CD8-positive, alpha-beta memory T cell (primary cell): ENCODE results near the gene SAMSN1. TPM values are rescaled to one million over a fixed set of nuclear protein-coding genes. Genes with fewer than 3 reads are reported as not detected.
"Not testable (repeated sequence)": the region's sequence is repeated elsewhere in the genome, so short reads cannot be mapped to it uniquely, and the experiment has no call there.

Experiments used
- CTCF ChIA-PET: fragments of 350-600 bp; sonication (Branson Sonifier 250); formaldehyde crosslinking; loops from one replicate; lab custom pipeline; 2021; ENCODE audit warnings: antibody characterized with exemption; lab: Charles Lee
- POLR2A ChIA-PET: fragments of 350-600 bp; sonication (Branson Sonifier 250); formaldehyde crosslinking; loops from one replicate; lab custom pipeline; 2021; ENCODE audit warnings: antibody characterized with exemption; lab: Charles Lee
- DNase-seq, 5 donors: peaks; one replicate each; pipeline versions ENCODE4 v3.0.0 to v3.0.0-alpha.2; 2020 to 2022; ENCODE audit warnings: mixed read lengths in 1 of 5
- H3K27ac ChIP-seq: one replicate; pipeline ENCODE4 v1.7.0; 2013; ENCODE audit warnings: low read depth, mild to moderate bottlenecking, low read length, moderate library complexity
- H3K27me3 ChIP-seq: 2 replicates; pipeline ENCODE4 v1.7.0; 2013; ENCODE audit warnings: low read length, mild to moderate bottlenecking; ENCODE audit not compliant: insufficient read depth, poor library complexity, severe bottlenecking
- H3K36me3 ChIP-seq: 2 replicates; pipeline ENCODE4 v1.7.0; 2013; ENCODE audit warnings: mild to moderate bottlenecking, low read length, moderate library complexity; ENCODE audit not compliant: insufficient read depth
- H3K4me1 ChIP-seq: 2 replicates; pipeline ENCODE4 v1.7.0; 2013; ENCODE audit warnings: mild to moderate bottlenecking, low read length, moderate library complexity; ENCODE audit not compliant: insufficient read depth
- H3K4me3 ChIP-seq: 2 replicates; pipeline ENCODE4 v1.7.0; 2013; ENCODE audit warnings: mild to moderate bottlenecking, low read length
- H3K9me3 ChIP-seq: 2 replicates; pipeline ENCODE4 v1.7.0; 2013; ENCODE audit warnings: mild to moderate bottlenecking, low read length
- H3K27ac Mint-ChIP-seq, 8 donors: one replicate each; pipeline ENCODE4 v1.8.0; 2020 to 2021; ENCODE audit warnings: mixed read lengths in 8 of 8, mild to moderate bottlenecking in 6 of 8, inconsistent platforms in 3 of 8, moderate library complexity in 3 of 8
- H3K27me3 Mint-ChIP-seq, 2 donors: one replicate each; pipeline ENCODE4 v1.8.0; 2020 to 2021; ENCODE audit warnings: mixed read lengths in 2 of 2, mild to moderate bottlenecking in 1 of 2, moderate library complexity in 1 of 2
- H3K36me3 Mint-ChIP-seq, 3 donors: one replicate each; pipeline ENCODE4 v1.8.0; 2020 to 2021; ENCODE audit warnings: mixed read lengths in 3 of 3, inconsistent platforms in 1 of 3, mild to moderate bottlenecking in 1 of 3
- H3K4me1 Mint-ChIP-seq, 3 donors: one replicate each; pipeline ENCODE4 v1.8.0; 2020 to 2021; ENCODE audit warnings: mixed read lengths in 3 of 3, inconsistent platforms in 1 of 3, mild to moderate bottlenecking in 1 of 3
- H3K4me3 Mint-ChIP-seq, 7 donors: one replicate each; pipeline ENCODE4 v1.8.0; 2020 to 2021; ENCODE audit warnings: mixed read lengths in 7 of 7, mild to moderate bottlenecking in 6 of 7, moderate library complexity in 4 of 7, inconsistent platforms in 2 of 7
- H3K9me3 Mint-ChIP-seq, 5 donors: one replicate each; pipeline ENCODE4 v1.8.0; 2020 to 2022; ENCODE audit warnings: mixed read lengths in 5 of 5, mild to moderate bottlenecking in 3 of 5, moderate library complexity in 2 of 5, inconsistent platforms in 1 of 5
- polyA plus RNA-seq: library from polyadenylated mRNA; unstranded; fragments of 300-500 nt; fragmentation: Illumina TruSeq; gene quantifications from one replicate; pipeline ENCODE4 v1.2.3, GENCODE V29; 2021
- total RNA-seq, 2 experiments: library from RNA; stranded (reverse); gene quantifications; one replicate each; pipeline ENCODE4 v1.2.3, GENCODE V29; 2021

SAMSN1 gene
- total and polyA plus RNA-seq, 3 experiments from 2014 or later: 34.1 to 83.2 (median 82.6) TPM

- CTCF ChIA-PET: interaction anchor here (1.3 kb wide), 1 partner anchor 13 kb away, joined by 3 read pairs; no protein-coding TSS in a partner anchor
- Mint-ChIP-seq H3K27me3 (no peaks in the 10 kb centered on the region), H3K27ac (peak overlapping the region in 4 of 8 donors; percentile 10 to 62 (median 36)), H3K4me1 (peaks cover 18 to 40% (median 35%) of the 10 kb centered on the region in 3 donors), H3K9me3 (no peaks in the 10 kb centered on the region), H3K36me3 (peaks cover 25 to 90% (median 51%) of the 10 kb centered on the region in 3 donors), H3K4me3 (no peak overlapping the region)
- H3K4me3 ChIP-seq: no peak overlapping the region
- H3K9me3 ChIP-seq: no peaks in the 10 kb centered on the region
- peaks cover 13% of the 10 kb centered on the region for H3K36me3 ChIP-seq
- no peaks in the 10 kb centered on the region for H3K27me3 ChIP-seq
- POLR2A ChIA-PET: no interaction called here
- H3K27ac ChIP-seq: no peak overlapping the region
- no peak for DNase-seq
- no peaks in the 10 kb centered on the region for H3K4me1 ChIP-seq
Measured at GRCh38 chr21:14513804-14514203, 32.3 kb downstream of the SAMSN1 start.

DNA sequence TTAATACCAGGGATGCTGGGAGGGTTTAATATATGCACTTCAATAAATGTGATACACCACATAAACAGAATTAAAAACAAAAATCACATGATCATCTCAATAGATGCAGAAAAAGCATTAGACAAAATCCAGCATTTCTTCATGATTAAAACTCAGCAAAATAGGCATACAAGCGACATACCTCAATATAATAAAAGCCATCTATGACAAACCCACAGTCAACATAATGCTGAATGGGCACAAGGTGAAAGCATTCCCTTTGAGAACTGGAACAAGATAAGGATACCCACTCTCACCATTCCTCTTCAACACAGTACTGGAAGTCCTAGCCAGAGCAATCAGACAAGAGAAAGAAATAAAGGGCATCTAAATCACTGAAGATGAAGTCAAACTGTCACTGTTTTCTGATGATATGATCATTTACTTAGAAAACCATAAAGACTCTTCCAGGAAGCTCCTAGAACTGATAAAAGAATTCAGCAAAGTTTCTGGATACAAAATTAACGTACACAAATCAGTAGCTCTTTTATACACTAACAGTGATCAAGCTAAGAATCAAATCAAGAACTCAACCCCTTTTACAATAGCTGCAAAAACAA lies 39.2 kb downstream of the SAMSN1 start:
- H3K9me3 Mint-ChIP-seq, H3K4me3 Mint-ChIP-seq, POLR2A ChIA-PET, H3K4me1 ChIP-seq, DNase-seq, H3K27me3 Mint-ChIP-seq, H3K9me3 ChIP-seq, H3K27ac ChIP-seq, H3K27me3 ChIP-seq, H3K4me3 ChIP-seq: not testable (repeated sequence)
- Mint-ChIP-seq H3K36me3 (peaks cover 48 to 94% (median 67%) of the 10 kb centered on the region in 3 donors), H3K27ac (peak overlapping the region in 4 of 8 donors; percentile 24 to 58 (median 54)), H3K4me1 (peaks cover 39 to 59% (median 54%) of the 10 kb centered on the region in 3 donors)
- CTCF ChIA-PET: interaction anchor here (1.0 kb wide), 1 partner anchor 231 kb away, joined by 3 read pairs; no protein-coding TSS in a partner anchor
- H3K36me3 ChIP-seq: peaks cover 25% of the 10 kb centered on the region

DNA sequence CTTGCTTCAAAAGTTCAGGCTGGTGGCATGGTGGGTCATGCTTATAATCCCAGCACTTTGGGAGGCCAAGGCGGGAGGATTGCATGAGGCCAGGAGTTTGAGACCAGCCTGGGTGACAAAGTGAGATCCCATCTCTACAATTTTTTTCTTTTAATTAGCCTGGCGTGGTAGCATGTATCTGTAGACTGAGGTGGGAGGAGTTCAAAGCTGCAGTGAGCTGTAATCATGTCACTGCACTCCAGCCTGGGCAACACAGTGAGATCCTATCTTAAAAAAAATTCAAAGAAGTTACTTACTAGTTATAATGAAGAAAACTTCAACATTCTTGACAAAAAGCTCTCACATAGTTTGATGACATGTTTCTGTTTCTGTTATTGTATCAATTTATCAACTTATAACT lies 45.2 kb downstream of the SAMSN1 start:
- H3K4me3 ChIP-seq: no peak overlapping the region
- Mint-ChIP-seq H3K9me3 (no peaks in the 10 kb centered on the region), H3K36me3 (peaks cover 18 to 95% (median 51%) of the 10 kb centered on the region in 3 donors), H3K27me3 (no peaks in the 10 kb centered on the region), H3K27ac (peak overlapping the region in 3 of 8 donors; percentile 16 to 22 (median 17)), H3K4me3 (no peak overlapping the region), H3K4me1 (peaks cover 21 to 39% (median 34%) of the 10 kb centered on the region in 3 donors)
- no peak for DNase-seq
- no peak overlapping the region for H3K27ac ChIP-seq
- ChIA-PET POLR2A (no interaction called here), CTCF (no interaction called here)
- no peaks in the 10 kb centered on the region for H3K27me3 ChIP-seq
- no peaks in the 10 kb centered on the region for H3K9me3 ChIP-seq
- no peaks in the 10 kb centered on the region for H3K4me1 ChIP-seq
- H3K36me3 ChIP-seq: peaks cover 37% of the 10 kb centered on the region

GRCh38 chr21:14499316-14499715 lies 46.8 kb downstream of the SAMSN1 start:
- POLR2A ChIA-PET: no interaction called here
- Histone ChIP-seq H3K27ac (no peak overlapping the region), H3K9me3 (no peaks in the 10 kb centered on the region), H3K4me1 (no peaks in the 10 kb centered on the region), H3K4me3 (no peak overlapping the region), H3K27me3 (no peaks in the 10 kb centered on the region), H3K36me3 (peaks cover 38% of the 10 kb centered on the region)
- H3K27me3 Mint-ChIP-seq: no peaks in the 10 kb centered on the region
- no peak overlapping the region for H3K4me3 Mint-ChIP-seq
- H3K9me3 Mint-ChIP-seq: peaks cover 0 to 4% (median 0%) of the 10 kb centered on the region in 5 donors
- DNase-seq: no peak
- H3K27ac Mint-ChIP-seq: peak overlapping the region in 2 of 8 donors; percentile 38 to 55
- CTCF ChIA-PET: no interaction called here
- peaks cover 11 to 24% (median 18%) of the 10 kb centered on the region in 3 donors for H3K4me1 Mint-ChIP-seq
- H3K36me3 Mint-ChIP-seq: peaks cover 26 to 95% (median 52%) of the 10 kb centered on the region in 3 donors

DNA sequence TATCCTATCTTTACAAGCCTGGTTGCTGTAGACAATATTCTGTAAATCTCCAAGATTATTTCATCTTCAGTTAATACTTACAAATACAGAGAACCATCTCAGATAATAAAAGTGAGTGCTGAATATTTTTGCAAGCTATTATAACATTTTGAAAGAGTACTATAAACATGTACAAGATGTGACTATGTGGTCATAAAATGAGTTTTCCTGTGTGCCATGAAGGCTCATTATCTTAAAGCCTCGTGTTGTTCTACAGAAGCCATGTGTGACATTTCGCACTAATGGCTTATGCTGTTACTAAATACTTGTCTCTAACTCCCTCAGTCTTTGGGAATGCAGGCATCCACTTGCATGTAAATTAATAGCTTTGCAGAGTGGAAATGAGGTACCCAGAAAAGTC lies 48.3 kb downstream of the SAMSN1 start:
- ChIA-PET POLR2A (no interaction called here), CTCF (no interaction called here)

DNA sequence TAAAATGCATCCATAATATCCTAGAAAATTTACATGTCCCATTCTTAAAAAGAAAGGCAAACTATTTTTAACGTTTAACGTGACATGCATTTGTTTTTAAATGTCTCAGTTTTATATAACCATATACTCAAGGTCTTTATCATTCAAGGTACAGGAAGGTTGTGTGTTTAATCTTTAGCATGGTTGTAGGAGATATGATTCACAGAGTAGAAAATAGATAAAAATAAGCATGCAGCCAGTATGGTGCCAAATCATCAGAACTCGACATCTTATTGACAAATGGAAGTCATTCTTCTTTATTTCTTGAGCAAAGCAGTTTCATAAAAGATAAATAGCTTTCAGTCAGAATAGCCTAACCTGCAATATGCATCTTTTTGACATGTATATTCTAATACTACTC lies 51.0 kb downstream of the SAMSN1 start:
- Mint-ChIP-seq H3K9me3 (peaks cover 0 to 6% (median 2%) of the 10 kb centered on the region in 5 donors), H3K4me3 (no peak overlapping the region), H3K36me3 (peaks cover 23 to 87% (median 37%) of the 10 kb centered on the region in 3 donors), H3K4me1 (peaks cover 7 to 31% (median 31%) of the 10 kb centered on the region in 3 donors), H3K27ac (peak overlapping the region in 1 of 8 donors; percentile 33), H3K27me3 (no peaks in the 10 kb centered on the region)
- Histone ChIP-seq H3K4me3 (no peak overlapping the region), H3K9me3 (no peaks in the 10 kb centered on the region), H3K27me3 (no peaks in the 10 kb centered on the region), H3K4me1 (no peaks in the 10 kb centered on the region), H3K36me3 (peaks cover 17% of the 10 kb centered on the region), H3K27ac (no peak overlapping the region)
- POLR2A ChIA-PET: no interaction called here
- CTCF ChIA-PET: no interaction called here
- DNase-seq: no peak

More for the DNA sequence above, 48.3 kb downstream of the SAMSN1 start:
- DNase-seq: no peak
- H3K27me3 Mint-ChIP-seq: no peaks in the 10 kb centered on the region
- H3K4me1 Mint-ChIP-seq: peaks cover 6 to 21% (median 21%) of the 10 kb centered on the region in 3 donors
- no peak overlapping the region for H3K27ac ChIP-seq
- peaks cover 23 to 94% (median 50%) of the 10 kb centered on the region in 3 donors for H3K36me3 Mint-ChIP-seq
- H3K36me3 ChIP-seq: peaks cover 26% of the 10 kb centered on the region
- H3K4me3 Mint-ChIP-seq: no peak overlapping the region
- no peaks in the 10 kb centered on the region for H3K27me3 ChIP-seq
- no peaks in the 10 kb centered on the region for H3K4me1 ChIP-seq
- H3K27ac Mint-ChIP-seq: no peak overlapping the region
- no peaks in the 10 kb centered on the region for H3K9me3 ChIP-seq
- no peak overlapping the region for H3K4me3 ChIP-seq
- peaks cover 0 to 6% (median 2%) of the 10 kb centered on the region in 5 donors for H3K9me3 Mint-ChIP-seq

- H3K9me3 Mint-ChIP-seq, POLR2A ChIA-PET, CTCF ChIA-PET, H3K4me3 Mint-ChIP-seq, H3K4me1 ChIP-seq, H3K4me3 ChIP-seq, H3K27me3 ChIP-seq, H3K27me3 Mint-ChIP-seq, DNase-seq, H3K27ac ChIP-seq, H3K9me3 ChIP-seq: not testable (repeated sequence)
- Mint-ChIP-seq H3K27ac (peak overlapping the region in 1 of 8 donors; percentile 1), H3K36me3 (peaks cover 23 to 79% (median 36%) of the 10 kb centered on the region in 3 donors), H3K4me1 (peaks cover 6 to 29% (median 28%) of the 10 kb centered on the region in 3 donors)
- H3K36me3 ChIP-seq: peaks cover 17% of the 10 kb centered on the region
Measured at GRCh38 chr21:14494181-14494580, 51.9 kb downstream of the SAMSN1 start.

DNA sequence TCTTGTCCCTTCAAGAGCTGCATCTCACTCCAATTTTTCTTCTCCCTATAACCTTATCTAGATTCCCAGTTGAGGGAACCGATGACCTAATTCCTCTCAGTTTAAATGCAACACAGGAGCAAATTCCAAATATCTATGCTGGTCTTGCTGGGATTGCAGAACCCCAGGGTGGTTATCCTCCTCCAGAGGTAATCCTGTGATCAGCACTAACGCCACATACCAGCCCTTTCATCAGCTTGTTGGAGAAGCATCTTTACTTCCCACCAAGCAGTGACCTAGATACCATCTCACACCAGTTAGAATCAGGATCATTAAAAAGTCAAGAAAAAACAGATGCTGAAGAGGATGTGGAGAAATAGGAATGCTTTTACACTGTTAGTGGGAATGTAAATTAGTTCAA lies 52.4 kb downstream of the SAMSN1 start:
- H3K27ac ChIP-seq: no peak overlapping the region
- no peak overlapping the region for H3K4me3 ChIP-seq
- no peaks in the 10 kb centered on the region for H3K4me1 ChIP-seq
- Mint-ChIP-seq H3K36me3 (peaks cover 23 to 78% (median 34%) of the 10 kb centered on the region in 3 donors), H3K27me3 (no peaks in the 10 kb centered on the region), H3K4me1 (peaks cover 6 to 33% (median 31%) of the 10 kb centered on the region in 3 donors), H3K9me3 (peaks cover 0 to 6% (median 2%) of the 10 kb centered on the region in 5 donors), H3K27ac (peak overlapping the region in 5 of 8 donors; percentile 1 to 58 (median 55)), H3K4me3 (no peak overlapping the region)
- H3K9me3 ChIP-seq: no peaks in the 10 kb centered on the region
- ChIA-PET CTCF (no interaction called here), POLR2A (no interaction called here)
- H3K27me3 ChIP-seq: no peaks in the 10 kb centered on the region
- DNase-seq: no peak
- H3K36me3 ChIP-seq: peaks cover 17% of the 10 kb centered on the region
